22Rv1 (cell line): ENCODE data around the gene AGAP3.
A peak's percentile ranks its signal among the peaks of the same experiment; 100 is the strongest.

Experiments used
- H3K27ac ChIP-seq: fragments of 450-650 bp; 2 replicates; pipeline ENCODE4 v1.5.1; 2017
- ZFX ChIP-seq: fragments of 450-650 bp; IDR thresholded peaks from 2 replicates; pipeline ENCODE4 v1.6.1; 2017; ENCODE audit warnings: antibody characterized with exemption, borderline replicate concordance
- TF ChIP-seq, protein P1 (sequence below): fragments of 450-650 bp; IDR thresholded peaks from 2 replicates; pipeline ENCODE4 v1.5.1; 2017; ENCODE audit warnings: mild to moderate bottlenecking

AGAP3 gene

DNA sequence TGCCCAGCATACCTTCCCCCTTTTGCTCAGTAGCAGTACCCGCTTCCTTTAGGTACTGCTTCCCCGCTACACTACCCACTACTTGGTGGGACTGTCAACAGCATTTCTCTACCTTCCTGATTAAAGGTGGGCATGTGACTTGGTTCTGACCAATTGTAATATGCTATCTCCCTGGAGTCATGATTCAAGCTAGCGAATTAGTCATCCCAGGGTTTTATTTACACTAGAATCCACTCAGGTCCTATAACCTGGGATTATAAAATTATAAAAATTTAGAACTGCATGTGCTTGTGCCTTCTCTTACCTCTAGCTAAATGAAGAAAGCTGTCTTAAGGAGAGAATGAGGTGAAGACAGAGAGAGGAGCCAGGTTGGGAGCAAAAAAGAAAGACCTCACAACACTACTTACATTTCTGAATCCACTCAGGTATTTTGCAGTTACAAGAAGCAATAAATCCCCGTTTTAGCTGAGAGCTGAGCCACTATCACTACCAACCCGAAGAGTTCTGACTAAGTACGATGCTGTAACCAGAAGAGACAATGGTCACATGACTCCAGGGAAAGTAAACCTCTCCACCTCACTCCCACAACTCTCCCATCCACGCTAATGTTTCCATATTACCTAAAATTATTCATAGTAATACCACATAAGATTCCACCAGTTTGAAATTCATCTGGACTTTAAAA, 71.5 kb downstream of the AGAP3 start:
- TF ChIP-seq, protein P1, sequence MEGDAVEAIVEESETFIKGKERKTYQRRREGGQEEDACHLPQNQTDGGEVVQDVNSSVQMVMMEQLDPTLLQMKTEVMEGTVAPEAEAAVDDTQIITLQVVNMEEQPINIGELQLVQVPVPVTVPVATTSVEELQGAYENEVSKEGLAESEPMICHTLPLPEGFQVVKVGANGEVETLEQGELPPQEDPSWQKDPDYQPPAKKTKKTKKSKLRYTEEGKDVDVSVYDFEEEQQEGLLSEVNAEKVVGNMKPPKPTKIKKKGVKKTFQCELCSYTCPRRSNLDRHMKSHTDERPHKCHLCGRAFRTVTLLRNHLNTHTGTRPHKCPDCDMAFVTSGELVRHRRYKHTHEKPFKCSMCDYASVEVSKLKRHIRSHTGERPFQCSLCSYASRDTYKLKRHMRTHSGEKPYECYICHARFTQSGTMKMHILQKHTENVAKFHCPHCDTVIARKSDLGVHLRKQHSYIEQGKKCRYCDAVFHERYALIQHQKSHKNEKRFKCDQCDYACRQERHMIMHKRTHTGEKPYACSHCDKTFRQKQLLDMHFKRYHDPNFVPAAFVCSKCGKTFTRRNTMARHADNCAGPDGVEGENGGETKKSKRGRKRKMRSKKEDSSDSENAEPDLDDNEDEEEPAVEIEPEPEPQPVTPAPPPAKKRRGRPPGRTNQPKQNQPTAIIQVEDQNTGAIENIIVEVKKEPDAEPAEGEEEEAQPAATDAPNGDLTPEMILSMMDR, result no peak
- TF ChIP-seq ZFX, result no peak
- no peak overlapping the region for H3K27ac ChIP-seq

DNA sequence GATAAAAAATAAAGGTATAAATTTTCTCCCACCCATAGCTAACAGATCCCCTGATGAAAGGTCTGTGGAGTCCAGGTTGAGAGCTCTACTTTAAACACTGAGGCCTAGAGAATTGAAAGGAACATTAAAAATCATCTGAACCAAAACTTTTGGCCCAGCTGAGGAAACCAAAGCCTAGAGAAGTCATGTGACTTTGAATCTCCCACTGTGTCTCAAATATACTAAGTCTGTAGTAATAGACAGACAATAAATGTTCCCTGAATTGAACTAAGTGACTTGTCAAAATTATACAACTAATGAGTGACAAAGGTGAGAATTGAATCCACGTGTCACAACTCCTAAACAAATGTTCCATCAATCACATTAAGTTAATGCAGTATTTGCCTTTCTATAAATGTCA, 75.5 kb downstream of the AGAP3 start:
- H3K27ac ChIP-seq, result no peak overlapping the region
- TF ChIP-seq ZFX, result no peak
- TF ChIP-seq, protein P1, result no peak

- no peak for TF ChIP-seq ZFX
- TF ChIP-seq, protein P1, result no peak
- no peak overlapping the region for H3K27ac ChIP-seq
These were observed 80.4 kb downstream of the AGAP3 start for GRCh38 chr7:151166629-151167196.

GRCh38 chr7:151167197-151167961, 81.1 kb downstream of the AGAP3 start, which contains the start of gene GBX1:
GBX1 (minus strand) TSS chr7:151167694; CDS start chr7:151167548, 146 bp downstream.
- TF ChIP-seq ZFX, result no peak
- TF ChIP-seq, protein P1, result no peak
- H3K27ac ChIP-seq, result no peak within 1 kb of the TSS

- no peak overlapping the region for H3K27ac ChIP-seq
- TF ChIP-seq, protein P1, result peak; percentile 99
- no peak for TF ChIP-seq ZFX
These were observed 81.9 kb downstream of the AGAP3 start for GRCh38 chr7:151168003-151168786.

- H3K27ac ChIP-seq, result no peak overlapping the region
- no peak for TF ChIP-seq ZFX
- TF ChIP-seq, protein P1, result no peak
These were observed 82.5 kb downstream of the AGAP3 start for GRCh38 chr7:151168787-151169162.
